Hair follicle dermal papilla cell (primary cell): ENCODE data around the gene ABHD12B. TPM values are rescaled to one million over a fixed set of nuclear protein-coding genes. Genes with fewer than 3 reads are reported as not detected.

Source experiments
- small RNA-seq: library from RNA; depleted of rRNA; stranded (forward); fragments of <200 nt; gene quantifications from one replicate; pipeline ENCODE3, GENCODE V24; 2012
- total RNA-seq: library from RNA; depleted of rRNA; stranded (reverse); fragments of >200 nt; gene quantifications from 2 replicates; pipeline ENCODE4 v1.2.3, GENCODE V29; 2012

ABHD12B gene, protein sequence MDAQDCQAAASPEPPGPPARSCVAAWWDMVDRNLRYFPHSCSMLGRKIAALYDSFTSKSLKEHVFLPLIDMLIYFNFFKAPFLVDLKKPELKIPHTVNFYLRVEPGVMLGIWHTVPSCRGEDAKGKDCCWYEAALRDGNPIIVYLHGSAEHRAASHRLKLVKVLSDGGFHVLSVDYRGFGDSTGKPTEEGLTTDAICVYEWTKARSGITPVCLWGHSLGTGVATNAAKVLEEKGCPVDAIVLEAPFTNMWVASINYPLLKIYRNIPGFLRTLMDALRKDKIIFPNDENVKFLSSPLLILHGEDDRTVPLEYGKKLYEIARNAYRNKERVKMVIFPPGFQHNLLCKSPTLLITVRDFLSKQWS
- not detected in 2 replicates for total RNA-seq

DNA sequence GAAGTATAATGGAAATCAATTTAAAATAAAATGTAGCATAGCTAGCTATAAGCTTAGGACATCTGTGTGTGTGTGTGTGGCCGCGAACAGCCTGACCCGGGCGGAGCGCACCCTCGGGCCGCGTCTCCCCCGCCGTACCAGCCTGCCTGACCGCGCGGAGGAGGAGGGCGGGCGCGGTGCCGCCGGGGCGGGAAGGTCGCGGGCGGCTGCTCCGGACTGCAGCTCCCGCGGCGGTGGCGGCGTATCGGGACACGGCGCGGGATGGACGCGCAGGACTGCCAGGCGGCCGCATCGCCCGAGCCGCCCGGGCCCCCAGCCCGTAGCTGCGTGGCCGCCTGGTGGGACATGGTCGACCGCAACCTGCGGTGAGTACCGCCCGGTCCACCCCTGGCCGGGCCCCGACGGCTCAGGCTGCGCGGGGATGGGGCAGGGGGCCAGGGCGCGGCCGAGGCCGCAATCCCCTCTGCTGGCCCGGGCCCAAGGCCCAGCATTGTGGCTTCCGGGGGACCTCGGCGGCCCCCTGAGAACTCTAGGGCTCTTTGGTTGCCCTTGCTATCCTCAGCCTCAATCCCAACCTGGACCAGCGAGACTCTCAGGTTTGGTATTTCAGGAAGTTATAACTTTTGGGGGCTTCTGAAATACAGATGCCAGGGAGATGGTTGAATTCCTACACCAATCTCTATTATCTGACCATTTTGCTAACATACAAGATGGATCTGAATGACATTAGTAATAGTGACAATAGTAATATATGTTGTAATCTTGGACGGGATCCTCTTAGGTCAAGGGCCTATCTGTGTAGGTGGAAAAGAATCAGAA lies at the start of gene ABHD12B:
Gene ABHD12B (plus strand): TSS at position 140 of the 819 bp plus-strand sequence. CDS start 122 bp downstream, at position 262.

DNA sequence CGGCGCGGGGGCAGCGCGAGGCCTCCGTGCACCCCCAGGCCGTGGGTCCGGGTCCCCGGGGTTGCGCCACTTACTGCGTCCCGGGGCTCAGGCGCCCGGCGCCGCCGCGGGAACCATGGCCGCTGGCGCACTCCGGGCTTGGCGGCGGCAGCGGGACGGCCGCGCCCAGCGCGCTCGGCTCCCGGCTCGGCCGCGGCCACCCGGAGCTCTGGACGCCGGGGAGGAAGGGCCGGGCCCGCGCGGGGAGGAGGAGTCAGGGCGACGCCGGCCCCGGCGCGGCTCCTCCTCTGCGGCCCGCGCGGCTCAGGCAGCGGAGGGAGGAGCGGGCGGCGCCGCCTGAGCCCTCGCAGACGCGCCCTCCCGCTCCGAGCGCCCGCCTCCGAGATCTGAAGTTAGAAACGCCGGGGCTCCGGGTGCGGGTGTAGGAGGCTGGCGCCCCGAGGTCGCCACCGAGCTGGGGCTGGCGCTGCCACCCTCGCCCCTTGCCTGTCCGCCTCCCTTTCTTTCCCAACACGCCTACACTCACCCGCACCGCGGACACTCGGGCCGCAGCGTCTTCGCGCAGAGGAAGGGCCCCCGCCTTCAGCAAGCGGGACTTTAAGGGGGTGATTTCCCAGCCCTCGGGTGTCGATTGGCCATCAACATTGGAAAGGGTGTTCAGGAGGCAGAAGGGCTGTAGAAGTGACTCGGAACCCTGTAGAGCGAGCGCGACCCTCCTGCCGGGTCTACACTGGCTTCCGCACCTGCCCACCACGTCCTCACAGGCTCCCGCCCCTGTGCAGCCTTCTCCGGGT lies 40.7 kb upstream of the ABHD12B start, which contains the start of gene NIN:
Gene NIN (minus strand): TSS at position 231 of the 794 bp plus-strand sequence. CDS start 9,106 bp downstream, outside the sequence.

DNA sequence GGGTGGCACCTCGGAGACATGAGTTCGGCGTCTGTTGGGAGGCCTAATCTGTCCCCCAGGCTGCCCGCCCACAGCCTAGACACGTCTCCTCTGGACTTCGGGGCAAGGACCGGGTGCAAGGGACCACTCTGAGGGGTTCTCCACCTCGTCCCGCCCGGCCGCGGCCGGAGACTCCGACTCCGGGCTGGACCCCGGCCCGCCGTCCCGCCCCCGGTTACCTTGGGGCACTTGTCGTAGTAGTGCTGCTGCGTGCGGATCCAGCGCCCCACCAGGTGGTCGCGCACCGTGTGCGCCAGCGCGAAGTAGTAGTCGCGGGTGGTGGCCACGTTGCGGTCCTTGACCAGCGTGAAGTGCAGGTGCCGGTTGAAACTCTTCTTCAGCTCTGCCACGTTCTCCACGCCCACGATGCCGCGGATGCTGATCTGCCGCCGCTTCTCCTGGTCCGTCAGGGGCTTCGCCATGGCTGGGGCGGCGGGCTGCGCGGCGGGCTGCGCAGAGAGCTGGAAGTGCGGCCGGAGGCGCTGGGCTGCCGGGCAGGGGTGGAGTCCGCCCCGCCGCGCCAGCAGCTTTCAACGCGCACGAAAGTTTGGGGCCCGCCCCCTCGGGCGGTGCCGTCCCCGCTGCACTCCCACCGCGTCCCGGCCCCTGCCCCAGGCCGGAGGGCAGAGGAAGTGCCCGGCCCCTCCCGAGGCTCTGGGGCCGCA lies 72.2 kb downstream of the ABHD12B start, which contains the start of gene PYGL:
Gene PYGL (minus strand): TSS at position 541 of the 704 bp plus-strand sequence. CDS start 80 bp downstream, at position 461.

Small RNA genes within 50 kb of the gene (small RNA-seq; reads per million reads assigned to genes)
- not detected for gene RF00593

Other genes with a start within 250 kb of the ABHD12B start
- 26.4 and 37.6 TPM in 2 replicates for gene SAV1, start 203.7 kb upstream of the ABHD12B start, total RNA-seq
- gene NIN, start 40.9 kb upstream of the ABHD12B start, total RNA-seq, result 30.1 and 34.6 TPM in 2 replicates
- 143 and 152 TPM in 2 replicates for gene PYGL, start 72.4 kb downstream of the ABHD12B start, total RNA-seq
- 0.97 and 1.8 TPM in 2 replicates for gene TRIM9, start 223.1 kb downstream of the ABHD12B start, total RNA-seq